Nephron (organoid): ENCODE results near the gene PRPF8.

Source experiments
- H3K27ac Mint-ChIP-seq, 3 experiments: 2 replicates each; pipeline ENCODE4 v1.8.0; 2020; ENCODE audit warnings: mixed read lengths in 3 of 3, mild to moderate bottlenecking in 2 of 3, moderate library complexity in 1 of 3
- H3K27me3 Mint-ChIP-seq: 2 replicates; pipeline ENCODE4 v1.8.0; 2021; ENCODE audit warnings: low read depth, mild to moderate bottlenecking, moderate library complexity, mixed read lengths
- H3K36me3 Mint-ChIP-seq: 2 replicates; pipeline ENCODE4 v1.8.0; 2020; ENCODE audit warnings: low read depth, mixed read lengths
- H3K4me1 Mint-ChIP-seq: 2 replicates; pipeline ENCODE4 v1.8.0; 2020; ENCODE audit warnings: mixed read lengths
- H3K4me3 Mint-ChIP-seq, 3 experiments: 2 replicates each; pipeline ENCODE4 v1.8.0; 2020; ENCODE audit warnings: mild to moderate bottlenecking in 3 of 3, mixed read lengths in 3 of 3, moderate library complexity in 2 of 3
- H3K9me3 Mint-ChIP-seq: 2 replicates; pipeline ENCODE4 v1.8.0; 2020; ENCODE audit warnings: mixed read lengths
- CTCF ChIP-seq, 3 experiments: fragments of 200-600 bp; sonication (generic); IDR thresholded peaks; one replicate each; pipeline ENCODE4 v1.5.0; 2021; ENCODE audit warnings: antibody characterized with exemption in 3 of 3; ENCODE audit not compliant: unreplicated experiment in 3 of 3

PRPF8 gene

GRCh38 chr17:1604831-1605528, 79.7 kb downstream of the PRPF8 start:
- Mint-ChIP-seq H3K36me3 (peaks cover 4% of the 10 kb centered on the region), H3K4me3 (peak overlapping the region in 2 of 3 experiments; percentile 19 to 50), H3K27me3 (peaks cover 11% of the 10 kb centered on the region), H3K4me1 (no peaks in the 10 kb centered on the region), H3K9me3 (no peaks in the 10 kb centered on the region), H3K27ac (peak overlapping the region in 1 of 3 experiments; percentile 65)
- TF ChIP-seq CTCF (IDR thresholded peaks at IDR 0.05; ENCODE audit: unreplicated experiment in 3 of 3) = no peak

- Mint-ChIP-seq H3K36me3 (peaks cover 4% of the 10 kb centered on the region), H3K4me3 (no peak overlapping the region), H3K4me1 (no peaks in the 10 kb centered on the region), H3K9me3 (no peaks in the 10 kb centered on the region), H3K27ac (no peak overlapping the region), H3K27me3 (peaks cover 3% of the 10 kb centered on the region)
- TF ChIP-seq CTCF (IDR thresholded peaks at IDR 0.05; ENCODE audit: unreplicated experiment in 3 of 3) = no peak
These were observed 83.1 kb downstream of the PRPF8 start for GRCh38 chr17:1601571-1601970.
